GM12878 (cell line): Measurements from ENCODE around the gene MFSD11. TPM values are rescaled to one million over a fixed set of nuclear protein-coding genes. Genes with fewer than 3 reads are reported as not detected.

Source experiments
- ASH2L ChIP-seq: fragments of 300-600, 200-600 bp; sonication (generic); IDR thresholded peaks from 2 replicates; pipeline ENCODE4 v1.6.1; 2017; ENCODE audit warnings: low read depth, mild to moderate bottlenecking, borderline replicate concordance
- ATF7 ChIP-seq: fragments of 450-650 bp; IDR thresholded peaks from 2 replicates; pipeline ENCODE4 v1.6.1; 2016; ENCODE audit warnings: low read depth, mild to moderate bottlenecking
- BRCA1 ChIP-seq: IDR thresholded peaks from 2 replicates; pipeline ENCODE4 v1.6.1; 2011; ENCODE audit warnings: low read depth, low read length, improper control_type of control experiment
- CHD1 ChIP-seq: IDR thresholded peaks from 2 replicates; pipeline ENCODE4 v1.6.1; 2012; ENCODE audit warnings: low read depth, low read length, improper control_type of control experiment
- CREB1 ChIP-seq: IDR thresholded peaks from 2 replicates; pipeline ENCODE4 v1.6.1; 2012; ENCODE audit warnings: low read depth, mild to moderate bottlenecking, inconsistent platforms
- EED ChIP-seq: sonication (generic); IDR thresholded peaks from 2 replicates; pipeline ENCODE4 v1.6.1; 2016; ENCODE audit warnings: antibody characterized with exemption, low read depth
- FOXM1 ChIP-seq: IDR thresholded peaks from 2 replicates; pipeline ENCODE4 v1.6.1; 2012; ENCODE audit warnings: low read depth, mild to moderate bottlenecking, inconsistent platforms, low read length, moderate library complexity
- GATAD2B ChIP-seq: fragments of 450-650 bp; conservative IDR thresholded peaks from 2 replicates; pipeline ENCODE4 v1.6.1; 2017; ENCODE audit warnings: low read depth, mild to moderate bottlenecking, moderate library complexity
- JUND ChIP-seq: IDR thresholded peaks from 2 replicates; pipeline ENCODE4 v1.6.1; 2012; ENCODE audit warnings: low read depth, mild to moderate bottlenecking, low read length, improper control_type of control experiment, moderate library complexity
- KDM1A ChIP-seq: fragments of 200-600 bp; sonication (generic); IDR thresholded peaks from 2 replicates; pipeline ENCODE4 v1.6.1; 2016; ENCODE audit warnings: borderline replicate concordance
- KLF5 ChIP-seq: fragments of 450-650 bp; IDR thresholded peaks from 2 replicates; pipeline ENCODE4 v1.6.1; 2014; ENCODE audit warnings: mild to moderate bottlenecking; ENCODE audit not compliant: partially characterized antibody
- NFYA ChIP-seq: IDR thresholded peaks from 2 replicates; pipeline ENCODE4 v1.6.1; 2011; ENCODE audit warnings: low read depth, mild to moderate bottlenecking, low read length, improper control_type of control experiment, borderline replicate concordance
- NR2C2 ChIP-seq: IDR thresholded peaks from 2 replicates; pipeline ENCODE4 v1.6.1; 2011; ENCODE audit warnings: borderline replicate concordance, low read depth; ENCODE audit not compliant: control insufficient read depth, insufficient read length
- PKNOX1 ChIP-seq: fragments of 450-650 bp; IDR thresholded peaks from 2 replicates; pipeline ENCODE4 v1.6.1; 2016; ENCODE audit warnings: mild to moderate bottlenecking
- POLR2A ChIP-seq: IDR thresholded peaks from 2 replicates; pipeline ENCODE4 v1.6.1; 2011; ENCODE audit warnings: low read depth, mild to moderate bottlenecking, low read length
- POLR2AphosphoS5 ChIP-seq: IDR thresholded peaks from 2 replicates; pipeline ENCODE4 v1.6.1; 2011; ENCODE audit warnings: mild to moderate bottlenecking, low read length, inconsistent platforms
- POU2F2 ChIP-seq: IDR thresholded peaks from 3 replicates; pipeline ENCODE4 v1.6.1; 2011; ENCODE audit warnings: low read depth, mild to moderate bottlenecking, low read length, borderline replicate concordance
- SIN3A ChIP-seq: IDR thresholded peaks from 2 replicates; pipeline ENCODE4 v1.6.1; 2012; ENCODE audit warnings: low read depth, low read length, improper control_type of control experiment
- SMARCA5 ChIP-seq: fragments of 450-650 bp; IDR thresholded peaks from 2 replicates; pipeline ENCODE4 v1.6.1; 2017; ENCODE audit warnings: mild to moderate bottlenecking
- SREBF2 ChIP-seq: IDR thresholded peaks from 2 replicates; pipeline ENCODE4 v1.6.1; 2012; ENCODE audit warnings: mild to moderate bottlenecking, low read length
- SUPT20H ChIP-seq: IDR thresholded peaks from 2 replicates; pipeline ENCODE4 v1.6.1; 2011; ENCODE audit warnings: low read depth, mild to moderate bottlenecking, low read length, moderate library complexity, borderline replicate concordance; ENCODE audit not compliant: control insufficient read depth
- TCF3 ChIP-seq: IDR thresholded peaks from 2 replicates; pipeline ENCODE4 v1.6.1; 2012; ENCODE audit warnings: low read depth, mild to moderate bottlenecking, low read length, borderline replicate concordance; ENCODE audit not compliant: insufficient read depth
- TCF7 ChIP-seq: IDR thresholded peaks from 2 replicates; pipeline ENCODE4 v1.6.1; 2014; ENCODE audit warnings: antibody characterized with exemption, borderline replicate concordance
- YBX1 ChIP-seq: fragments of 450-650 bp; IDR thresholded peaks from 2 replicates; pipeline ENCODE4 v1.6.1; 2016; ENCODE audit warnings: antibody characterized with exemption
- ZNF24 ChIP-seq: fragments of 450-650 bp; IDR thresholded peaks from 2 replicates; pipeline ENCODE4 v1.6.1; 2017; ENCODE audit warnings: antibody characterized with exemption, mild to moderate bottlenecking
- ZSCAN29 ChIP-seq: fragments of 450-650 bp; IDR thresholded peaks from 2 replicates; pipeline ENCODE4 v1.6.1; 2017; ENCODE audit warnings: mild to moderate bottlenecking, moderate library complexity
- polyA plus RNA-seq, 11 experiments: library from polyadenylated mRNA; depleted of rRNA in 4 of 11; unstranded in 6 of 11; stranded (reverse) in 5 of 11; fragments of >200 nt; fragmentation: Nextera tagmentation in 4 of 11; fragmentation: Illumina TruSeq in 1 of 11; extraction: Ambion mirVana in 4 of 11; extraction: Trizol in 1 of 11; gene quantifications; 1 replicate in 1 of 11; 2 replicates in 10 of 11; pipeline versions ENCODE4 v1.2.1 to v1.2.3, GENCODE V29; 2011 to 2016; ENCODE audit warnings: inconsistent platforms in 2 of 11, missing spikeins in 2 of 11, low read depth in 1 of 11
- total RNA-seq, 4 experiments: library from RNA; depleted of rRNA in 3 of 4; stranded (reverse); fragments of >200 nt in 3 of 4; fragmentation: Illumina TruSeq in 1 of 4; extraction: Trizol in 1 of 4; gene quantifications; 2 replicates each; pipeline versions ENCODE4 v1.2.1 to v1.2.3, GENCODE V29; 2013 to 2021
- TF ChIP-seq, protein P1 (sequence below): fragments of 450-650 bp; formaldehyde crosslinking; IDR thresholded peaks from 2 replicates; pipeline ENCODE4 v1.5.0; 2022; ENCODE audit warnings: mild to moderate bottlenecking, missing genetic modification characterization
- TF ChIP-seq, protein P2 (sequence below): fragments of 450-650 bp; conservative IDR thresholded peaks from 2 replicates; pipeline ENCODE4 v1.6.1; 2017; ENCODE audit warnings: mild to moderate bottlenecking, moderate library complexity

The MFSD11 gene
- total and polyA plus RNA-seq, 10 of the 15 experiments (the other 5 are each of a cell fraction or from before 2014, with no cell fraction given): 11.0 to 19.4 (median 15.5) TPM

DNA sequence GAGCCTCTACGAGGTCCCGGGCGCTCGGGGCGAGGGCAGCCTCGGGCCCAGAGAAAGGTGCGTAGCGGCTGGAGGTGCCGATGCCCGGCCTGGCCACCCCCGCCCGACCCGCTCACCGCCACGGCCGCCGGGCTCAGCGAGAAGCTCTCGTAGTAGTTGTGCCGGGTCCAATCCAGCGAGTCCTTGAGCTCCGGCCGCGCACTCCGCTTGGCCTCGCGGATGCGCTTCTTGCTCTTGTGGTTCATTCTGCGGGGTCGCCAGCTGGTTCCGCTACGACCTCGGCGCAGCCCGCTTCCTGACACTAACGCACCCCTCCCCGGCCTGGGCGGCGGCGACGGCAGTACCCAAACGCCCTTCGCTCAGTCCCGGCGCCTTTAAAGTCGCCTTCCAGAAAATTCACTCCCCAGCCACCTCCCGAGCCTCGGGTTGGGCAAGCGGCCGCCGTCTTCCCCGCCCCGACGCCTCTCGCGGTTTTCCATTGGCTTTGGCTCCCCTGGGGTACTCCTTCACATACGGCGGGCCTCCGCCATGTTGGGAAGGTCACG lies 11.6 kb upstream of the MFSD11 start, which contains the start of gene JMJD6 (continued):
- TF ChIP-seq POU2F2: no peak
- no peak for TF ChIP-seq SUPT20H
- peak; percentile 82 for TF ChIP-seq POLR2A
- no peak for TF ChIP-seq FOXM1
- 0 out of 2 replicates have a peak, but pooled peaks have one; percentile 1 for TF ChIP-seq PKNOX1
- TF ChIP-seq NFYA: no peak
- TF ChIP-seq SIN3A: peak; percentile 79; the same call in 1 of the 2 replicates
- TF ChIP-seq SREBF2: no peak
- no peak for TF ChIP-seq BRCA1
- TF ChIP-seq ATF7: no peak
- TF ChIP-seq ZNF24: no peak
- TF ChIP-seq EED: no peak
- TF ChIP-seq YBX1: no peak
- TF ChIP-seq SMARCA5: peak; percentile 63; the same call in 1 of the 2 replicates
- TF ChIP-seq TCF3: peak; percentile 73; the same call in 1 of the 2 replicates
- peak; percentile 92; the same call in 1 of the 2 replicates for TF ChIP-seq POLR2AphosphoS5
- TF ChIP-seq ZSCAN29: no peak
- no peak; the same call in 1 of the 2 replicates for TF ChIP-seq ASH2L
- no peak for TF ChIP-seq JUND
- no peak for TF ChIP-seq KDM1A
- TF ChIP-seq, protein P1, sequence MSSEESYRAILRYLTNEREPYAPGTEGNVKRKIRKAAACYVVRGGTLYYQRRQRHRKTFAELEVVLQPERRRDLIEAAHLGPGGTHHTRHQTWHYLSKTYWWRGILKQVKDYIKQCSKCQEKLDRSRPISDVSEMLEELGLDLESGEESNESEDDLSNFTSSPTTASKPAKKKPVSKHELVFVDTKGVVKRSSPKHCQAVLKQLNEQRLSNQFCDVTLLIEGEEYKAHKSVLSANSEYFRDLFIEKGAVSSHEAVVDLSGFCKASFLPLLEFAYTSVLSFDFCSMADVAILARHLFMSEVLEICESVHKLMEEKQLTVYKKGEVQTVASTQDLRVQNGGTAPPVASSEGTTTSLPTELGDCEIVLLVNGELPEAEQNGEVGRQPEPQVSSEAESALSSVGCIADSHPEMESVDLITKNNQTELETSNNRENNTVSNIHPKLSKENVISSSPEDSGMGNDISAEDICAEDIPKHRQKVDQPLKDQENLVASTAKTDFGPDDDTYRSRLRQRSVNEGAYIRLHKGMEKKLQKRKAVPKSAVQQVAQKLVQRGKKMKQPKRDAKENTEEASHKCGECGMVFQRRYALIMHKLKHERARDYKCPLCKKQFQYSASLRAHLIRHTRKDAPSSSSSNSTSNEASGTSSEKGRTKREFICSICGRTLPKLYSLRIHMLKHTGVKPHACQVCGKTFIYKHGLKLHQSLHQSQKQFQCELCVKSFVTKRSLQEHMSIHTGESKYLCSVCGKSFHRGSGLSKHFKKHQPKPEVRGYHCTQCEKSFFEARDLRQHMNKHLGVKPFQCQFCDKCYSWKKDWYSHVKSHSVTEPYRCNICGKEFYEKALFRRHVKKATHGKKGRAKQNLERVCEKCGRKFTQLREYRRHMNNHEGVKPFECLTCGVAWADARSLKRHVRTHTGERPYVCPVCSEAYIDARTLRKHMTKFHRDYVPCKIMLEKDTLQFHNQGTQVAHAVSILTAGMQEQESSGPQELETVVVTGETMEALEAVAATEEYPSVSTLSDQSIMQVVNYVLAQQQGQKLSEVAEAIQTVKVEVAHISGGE (CRISPR knock-in tag): no peak
- TF ChIP-seq CHD1: 0 out of 2 replicates have a peak, but pooled peaks have one; percentile 64
- no peak for TF ChIP-seq TCF7
- TF ChIP-seq, protein P2, sequence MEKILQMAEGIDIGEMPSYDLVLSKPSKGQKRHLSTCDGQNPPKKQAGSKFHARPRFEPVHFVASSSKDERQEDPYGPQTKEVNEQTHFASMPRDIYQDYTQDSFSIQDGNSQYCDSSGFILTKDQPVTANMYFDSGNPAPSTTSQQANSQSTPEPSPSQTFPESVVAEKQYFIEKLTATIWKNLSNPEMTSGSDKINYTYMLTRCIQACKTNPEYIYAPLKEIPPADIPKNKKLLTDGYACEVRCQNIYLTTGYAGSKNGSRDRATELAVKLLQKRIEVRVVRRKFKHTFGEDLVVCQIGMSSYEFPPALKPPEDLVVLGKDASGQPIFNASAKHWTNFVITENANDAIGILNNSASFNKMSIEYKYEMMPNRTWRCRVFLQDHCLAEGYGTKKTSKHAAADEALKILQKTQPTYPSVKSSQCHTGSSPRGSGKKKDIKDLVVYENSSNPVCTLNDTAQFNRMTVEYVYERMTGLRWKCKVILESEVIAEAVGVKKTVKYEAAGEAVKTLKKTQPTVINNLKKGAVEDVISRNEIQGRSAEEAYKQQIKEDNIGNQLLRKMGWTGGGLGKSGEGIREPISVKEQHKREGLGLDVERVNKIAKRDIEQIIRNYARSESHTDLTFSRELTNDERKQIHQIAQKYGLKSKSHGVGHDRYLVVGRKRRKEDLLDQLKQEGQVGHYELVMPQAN: peak; percentile 92
- peak; percentile 95 for TF ChIP-seq CREB1
- no peak for TF ChIP-seq NR2C2
- TF ChIP-seq KLF5: no peak
- TF ChIP-seq GATAD2B: peak; percentile 88
